GM10266 (cell line): Measurements from ENCODE around the gene FOXL1.

Experiments used
- DNase-seq: peaks from one replicate; pipeline ENCODE4 v3.0.0; 2012; ENCODE audit errors: extremely low spot score
- CTCF ChIP-seq: IDR thresholded peaks from 2 replicates; pipeline ENCODE4 v1.5.1; 2012; ENCODE audit warnings: mild to moderate bottlenecking, low read depth; ENCODE audit not compliant: control insufficient read depth, insufficient read depth; ENCODE audit errors: missing control alignments

The FOXL1 gene

GRCh38 chr16:86578061-86578599 is at the start of gene FOXL1:
FOXL1 (plus strand) TSS chr16:86578549; CDS start chr16:86578724, 175 bp downstream.
- DNase-seq = no peak
- no peak for TF ChIP-seq CTCF

- TF ChIP-seq CTCF = no peak
- DNase-seq = no peak
Measured at GRCh38 chr16:86529160-86529559, 49.2 kb upstream of the FOXL1 start.

- no peak for TF ChIP-seq CTCF
- no peak for DNase-seq
Measured at GRCh38 chr16:86530251-86531190, 47.8 kb upstream of the FOXL1 start.

- DNase-seq = no peak
- TF ChIP-seq CTCF = no peak
Measured at GRCh38 chr16:86531191-86531545, 47.2 kb upstream of the FOXL1 start.

- TF ChIP-seq CTCF = no peak
- DNase-seq = no peak
Measured at GRCh38 chr16:86531641-86532525, 46.5 kb upstream of the FOXL1 start.

- DNase-seq = no peak
- no peak for TF ChIP-seq CTCF
Measured at GRCh38 chr16:86532526-86532815, 45.9 kb upstream of the FOXL1 start.
